Esophagus muscularis mucosa (tissue), 4 donors: ENCODE data around the gene DZANK1. TPM values are rescaled to one million over a fixed set of nuclear protein-coding genes. Genes with fewer than 3 reads are reported as not detected.
"Not testable (repeated sequence)": the region's sequence is repeated elsewhere in the genome, so short reads cannot be mapped to it uniquely, and the experiment has no call there.

Experiments used
- DNase-seq: peaks from one replicate; pipeline ENCODE4 v3.0.0-alpha.2; 2017; ENCODE audit errors: extremely low spot score
- H3K27ac ChIP-seq, 4 donors: fragments of 200-600 bp; sonication (generic); replicated peaks in 1 of 4; 1 replicate in 3 of 4; 2 replicates in 1 of 4; pipeline ENCODE4 v1.5.1; 2016 to 2019; ENCODE audit warnings: mild to moderate bottlenecking in 1 of 4
- H3K27me3 ChIP-seq, 4 donors: fragments of 200-600 bp; sonication (generic); one replicate each; pipeline versions ENCODE4 v1.5.1 to v1.6.0; 2016 to 2019
- H3K36me3 ChIP-seq, 4 donors: fragments of 200-600 bp; sonication (generic); one replicate each; pipeline ENCODE4 v1.5.1; 2016 to 2019
- H3K4me1 ChIP-seq, 4 donors: fragments of 200-600 bp; sonication (generic); one replicate each; pipeline ENCODE4 v1.5.1; 2016 to 2019
- H3K4me3 ChIP-seq, 4 donors: fragments of 200-600 bp; sonication (generic); 1 replicate in 2 of 4; 2 replicates in 2 of 4; pipeline ENCODE4 v1.5.1; 2016 to 2019; ENCODE audit warnings: mild to moderate bottlenecking in 4 of 4, moderate library complexity in 1 of 4
- H3K9me3 ChIP-seq, 4 donors: fragments of 200-600 bp; sonication (generic); 1 replicate in 3 of 4; 2 replicates in 1 of 4; pipeline ENCODE4 v1.5.1; 2016 to 2019
- CTCF ChIP-seq, 3 experiments: fragments of 200-600 bp in 2 of 3; fragments of 450-650 bp in 1 of 3; sonication (generic) in 2 of 3; IDR thresholded peaks; one replicate each; pipeline ENCODE4 v1.5.1; 2017 to 2019; ENCODE audit warnings: antibody characterized with exemption in 3 of 3, mild to moderate bottlenecking in 2 of 3, moderate library complexity in 1 of 3
- EP300 ChIP-seq: sonication (generic); formaldehyde crosslinking; IDR thresholded peaks from one replicate; pipeline ENCODE4 v1.6.1; 2017; ENCODE audit warnings: antibody characterized with exemption
- POLR2A ChIP-seq: fragments of 450-650 bp; IDR thresholded peaks from one replicate; pipeline ENCODE4 v1.6.1; 2017; ENCODE audit warnings: antibody characterized with exemption, moderate library complexity, mild to moderate bottlenecking, low read depth
- POLR2AphosphoS5 ChIP-seq, 2 donors: sonication (generic); formaldehyde crosslinking; IDR thresholded peaks; one replicate each; pipeline ENCODE4 v1.6.1; 2017; ENCODE audit warnings: antibody characterized with exemption in 2 of 2
- WGBS: methylation state at CpG from one replicate; pipeline ENCODE4 v1.1.5; 2018; 5-methylcytosine and 5-hydroxymethylcytosine counted together
- intact Hi-C: fragments of 100-400 bp; cut with DNase I; formaldehyde crosslinking; loops from one replicate; pipeline ENCODE4 v1.15.1; 2023
- small RNA-seq, 3 donors: library from RNA; depleted of rRNA; stranded (forward); fragments of <200 nt; gene quantifications; one replicate each; pipeline ENCODE3, GENCODE V24; 2016
- total RNA-seq, 4 donors: library from RNA; depleted of rRNA; stranded (reverse); fragments of >200 nt; gene quantifications; one replicate each; pipeline versions ENCODE4 v1.1.0 to v1.2.1, GENCODE V29; 2016

The DZANK1 gene
- total RNA-seq, 4 donors from 2014 or later, result 1.3 to 2.1 (median 1.4) TPM

- no peaks in the 10 kb centered on the region for H3K36me3 ChIP-seq
- 96% methylated on average over 1 of the region's 1 CpG for WGBS
- intact Hi-C loops, result no loop called here
Observed at GRCh38 chr20:18359854-18360253, 107.0 kb downstream of the DZANK1 start.

GRCh38 chr20:18349749-18350148 is 117.1 kb downstream of the DZANK1 start:
- H3K27me3 ChIP-seq, H3K27ac ChIP-seq, H3K9me3 ChIP-seq, H3K4me1 ChIP-seq, H3K36me3 ChIP-seq, intact Hi-C loops, H3K4me3 ChIP-seq, DNase-seq: not testable (repeated sequence)
- 63% methylated on average over 3 of the region's 3 CpGs for WGBS

More at GRCh38 chr20:18359854-18360253, 107.0 kb downstream of the DZANK1 start:
- H3K27me3 ChIP-seq, result no peaks in the 10 kb centered on the region
- H3K27ac ChIP-seq, result no peak overlapping the region
- DNase-seq, result no peak
- no peaks in the 10 kb centered on the region for H3K4me1 ChIP-seq
- H3K9me3 ChIP-seq, result no peaks in the 10 kb centered on the region
- H3K4me3 ChIP-seq, result no peak overlapping the region
- TF ChIP-seq POLR2A (no peak), EP300 (no peak), POLR2AphosphoS5 (IDR thresholded peaks at IDR 0.05) (no peak), CTCF (IDR thresholded peaks at IDR 0.05) (no peak)

Small RNA genes lying within 50 kb of the gene (small RNA-seq; reads per million reads assigned to genes)
- 0 reads per million in 3 donors for gene MIR3192
- gene RNA5SP476, result 0 reads per million in 3 donors

Other genes starting within 250 kb of the DZANK1 start
- gene ZNF133, start 178.5 kb downstream of the DZANK1 start, total RNA-seq, result 10 to 100 TPM; 10.9 to 18.9 (median 14.6) TPM
- 10 to 100 TPM in 2 of 4 donors, 1 to 10 TPM in 2; 9.1 to 13.3 (median 11.0) TPM for gene POLR3F, start 360 bp upstream of the DZANK1 start, total RNA-seq
- 10 to 100 TPM; 13.7 to 16.7 (median 15.3) TPM for gene RBBP9, start 30.2 kb upstream of the DZANK1 start, total RNA-seq
- 10 to 100 TPM; 14.1 to 21.0 (median 18.7) TPM for gene SEC23B, start 40.9 kb upstream of the DZANK1 start, total RNA-seq
- gene SMIM26, start 100.4 kb upstream of the DZANK1 start, total RNA-seq, result 100 to 1,000 TPM in 2 of 4 donors, 10 to 100 TPM in 2; 74.4 to 165 (median 121) TPM
- gene DTD1, start 121.0 kb upstream of the DZANK1 start, total RNA-seq, result 10 to 100 TPM; 15.1 to 20.0 (median 17.5) TPM